Karpas-422 (cell line): ENCODE measurements around the gene NDUFB2. TPM values are rescaled to one million over a fixed set of nuclear protein-coding genes. Genes with fewer than 3 reads are reported as not detected.
"Not testable (repeated sequence)": the region's sequence is repeated elsewhere in the genome, so short reads cannot be mapped to it uniquely, and the experiment has no call there.

Experiments
- DNase-seq: peaks from one replicate; pipeline ENCODE4 v3.0.0-alpha.2; 2015
- H2AFZ ChIP-seq: fragments of 200-600 bp; sonication (generic); 2 replicates; pipeline ENCODE4 v1.6.1; 2014; ENCODE audit warnings: antibody characterized with exemption, low read length, mixed read lengths
- H3K27ac ChIP-seq: fragments of 200-600 bp; sonication (generic); 2 replicates; pipeline ENCODE4 v1.5.1; 2014; ENCODE audit warnings: mild to moderate bottlenecking, low read length, moderate library complexity
- H3K27me3 ChIP-seq: fragments of 200-600 bp; sonication (generic); 2 replicates; pipeline ENCODE4 v1.6.1; 2014; ENCODE audit warnings: low read length, mixed read lengths
- H3K36me3 ChIP-seq: fragments of 200-600 bp; sonication (generic); 2 replicates; pipeline ENCODE4 v1.6.1; 2014; ENCODE audit warnings: low read length, mixed read lengths; ENCODE audit not compliant: insufficient read depth
- H3K4me1 ChIP-seq: fragments of 200-600 bp; sonication (generic); 2 replicates; pipeline ENCODE4 v1.6.1; 2014; ENCODE audit warnings: mild to moderate bottlenecking, low read length, mixed read lengths
- H3K4me2 ChIP-seq: fragments of 200-600 bp; sonication (generic); 2 replicates; pipeline ENCODE4 v1.6.1; 2014; ENCODE audit warnings: low read length, low read depth, mild to moderate bottlenecking; ENCODE audit not compliant: poor library complexity, severe bottlenecking
- H3K4me3 ChIP-seq: fragments of 200-600 bp; sonication (generic); 2 replicates; pipeline ENCODE4 v1.5.1; 2014; ENCODE audit warnings: mild to moderate bottlenecking, antibody characterized with exemption, low read length, mixed read lengths
- H3K79me2 ChIP-seq: fragments of 200-600 bp; sonication (generic); 2 replicates; pipeline ENCODE4 v1.6.1; 2014; ENCODE audit warnings: mild to moderate bottlenecking, low read length, mixed read lengths
- H3K9ac ChIP-seq: fragments of 200-600 bp; sonication (generic); 2 replicates; pipeline ENCODE4 v1.6.0; 2014; ENCODE audit warnings: low read length
- H3K9me2 ChIP-seq: fragments of 200-600 bp; sonication (generic), shearing (Covaris generic); replicated peaks from 2 replicates; pipeline ENCODE4 v1.6.0; 2014; ENCODE audit warnings: mild to moderate bottlenecking, low read length, moderate library complexity; ENCODE audit not compliant: insufficient read depth
- H3K9me3 ChIP-seq: fragments of 300-700, 200-600 bp; sonication (generic); 2 replicates; pipeline ENCODE4 v1.6.1; 2014; ENCODE audit warnings: low read length, mixed read lengths
- H4K20me1 ChIP-seq: fragments of 200-600 bp; sonication (generic); 2 replicates; pipeline ENCODE4 v1.6.1; 2014; ENCODE audit warnings: mild to moderate bottlenecking, antibody characterized with exemption, low read length, low read depth; ENCODE audit not compliant: insufficient read depth
- total RNA-seq: library from RNA; depleted of rRNA; stranded (reverse); fragments of >200 nt; shearing (Covaris generic); gene quantifications from 2 replicates; pipeline ENCODE4 v1.2.3, GENCODE V29; 2014; ENCODE audit warnings: low replicate concordance

Gene NDUFB2
- total RNA-seq, 1 experiment from 2014 or later, result 297 TPM

DNA sequence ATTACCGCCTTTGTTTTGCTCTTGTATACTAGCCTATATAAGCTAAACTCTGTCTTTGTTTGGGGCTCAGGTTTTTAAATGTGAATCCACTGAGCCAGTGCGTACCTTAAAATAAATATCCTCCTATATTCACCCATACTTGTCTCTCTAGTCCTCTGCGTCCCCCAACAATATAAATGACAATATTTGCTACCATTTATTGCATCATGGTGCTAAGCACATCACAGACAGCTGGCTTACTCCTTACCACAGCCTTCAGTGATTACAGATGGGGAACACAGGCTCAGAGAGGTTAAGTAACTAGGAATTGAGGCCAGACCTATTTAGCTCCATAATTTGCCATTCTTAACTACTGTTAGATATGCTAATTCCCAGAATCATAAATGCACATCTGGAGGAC, 27.2 kb upstream of the NDUFB2 start:
- Histone ChIP-seq H3K79me2 (0 out of 2 replicates have a peak, but pooled peaks cover 3% of the 10 kb centered on the region), H3K4me2 (no peak overlapping the region), H3K27ac (no peak overlapping the region), H3K4me3 (no peak overlapping the region), H3K9me3 (no peaks in the 10 kb centered on the region), H3K4me1 (peaks cover 18% of the 10 kb centered on the region), H3K36me3 (no peaks in the 10 kb centered on the region), H3K9me2 (no peaks in the 10 kb centered on the region), H3K27me3 (no peaks in the 10 kb centered on the region), H4K20me1 (no peaks in the 10 kb centered on the region), H2AFZ (no peak overlapping the region), H3K9ac (no peak overlapping the region)
- DNase-seq, result peak; percentile 37

DNA sequence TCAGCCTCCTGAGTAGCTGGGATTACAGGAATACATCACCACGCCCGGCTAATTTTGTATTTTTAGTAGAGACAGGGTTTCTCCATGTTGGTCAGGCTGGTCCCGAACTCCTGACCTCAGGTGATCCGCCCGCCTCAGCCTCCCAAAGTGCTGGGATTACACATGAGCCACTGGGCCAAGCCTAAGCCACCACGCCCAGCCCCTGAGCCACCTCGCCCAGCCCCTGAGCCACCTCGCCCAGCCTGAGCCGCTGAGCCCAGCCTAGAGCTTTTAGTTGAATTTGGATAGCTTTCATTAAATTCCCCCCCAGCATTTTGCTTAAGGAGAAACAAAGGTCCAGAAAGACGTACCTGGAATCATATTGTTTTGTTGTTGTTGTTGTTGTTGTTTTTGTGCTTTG, 26.6 kb upstream of the NDUFB2 start:
- H2AFZ ChIP-seq, H3K9me3 ChIP-seq, H3K4me3 ChIP-seq, H3K9me2 ChIP-seq, H4K20me1 ChIP-seq, H3K36me3 ChIP-seq, H3K27ac ChIP-seq, H3K4me2 ChIP-seq, H3K27me3 ChIP-seq, H3K9ac ChIP-seq, H3K79me2 ChIP-seq, DNase-seq: not testable (repeated sequence)
- H3K4me1 ChIP-seq, result peaks cover 23% of the 10 kb centered on the region

DNA sequence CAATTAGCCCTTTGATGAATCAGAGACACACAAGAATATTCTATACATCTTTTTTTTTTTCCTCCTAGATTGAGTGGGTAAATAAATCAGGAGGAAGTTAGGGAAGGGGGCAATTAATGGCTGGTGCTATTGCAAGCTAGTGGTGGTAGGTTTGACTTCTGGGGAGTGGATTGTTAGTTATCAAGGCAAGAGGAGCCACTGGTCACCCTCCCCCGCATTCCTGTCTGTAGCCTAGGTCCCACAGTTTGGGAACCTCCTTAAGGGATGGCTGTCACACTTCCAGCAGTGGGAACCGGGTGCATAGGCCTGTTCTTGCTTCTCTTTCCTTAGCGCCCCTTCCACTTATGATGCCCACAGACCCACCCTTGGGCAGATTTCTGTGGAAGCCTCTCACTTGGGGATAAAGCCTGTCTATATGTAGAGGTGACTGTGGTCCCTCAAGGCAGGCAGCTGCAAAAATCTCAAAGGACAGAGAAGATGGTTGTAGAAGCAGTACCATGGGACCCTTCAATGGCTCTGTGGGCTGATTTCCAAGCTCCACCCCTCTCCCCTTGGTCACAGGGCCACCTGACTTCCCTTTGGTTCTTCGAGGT, 26.1 kb upstream of the NDUFB2 start:
- no peaks in the 10 kb centered on the region for H3K9me3 ChIP-seq
- H2AFZ ChIP-seq, result no peak overlapping the region
- H3K36me3 ChIP-seq, result no peaks in the 10 kb centered on the region
- H3K4me3 ChIP-seq, result no peak overlapping the region
- no peak overlapping the region for H3K4me2 ChIP-seq
- H3K9ac ChIP-seq, result no peak overlapping the region
- peak; percentile 39 for DNase-seq
- H3K79me2 ChIP-seq, result 0 out of 2 replicates have a peak, but pooled peaks cover 5% of the 10 kb centered on the region
- peaks cover 29% of the 10 kb centered on the region for H3K4me1 ChIP-seq
- H3K27me3 ChIP-seq, result no peaks in the 10 kb centered on the region
- H4K20me1 ChIP-seq, result no peaks in the 10 kb centered on the region
- no peak overlapping the region for H3K27ac ChIP-seq
- H3K9me2 ChIP-seq, result no peaks in the 10 kb centered on the region

DNA sequence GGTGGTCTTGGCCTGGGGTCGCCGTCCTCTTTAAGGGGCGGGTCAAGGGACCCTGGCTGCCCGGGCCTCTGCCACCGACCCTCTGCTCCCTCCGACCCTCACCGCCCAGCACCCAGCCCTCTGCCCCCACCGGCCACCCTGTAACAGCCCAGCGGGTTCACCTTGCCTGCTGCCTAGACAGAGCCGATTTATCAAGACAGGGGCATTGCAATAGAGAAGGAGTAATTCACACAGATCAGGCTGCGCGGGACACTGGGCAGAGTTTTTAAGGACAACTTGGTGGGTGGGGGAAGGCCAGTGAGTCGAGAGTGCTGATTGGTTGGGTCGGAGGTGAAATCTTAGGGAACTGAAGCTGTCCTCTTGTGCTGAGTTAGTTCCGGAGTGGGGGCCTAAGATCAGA, 24.5 kb upstream of the NDUFB2 start:
- H3K4me2 ChIP-seq, result peak overlapping the region; percentile 94
- no peaks in the 10 kb centered on the region for H3K9me2 ChIP-seq
- 0 out of 2 replicates have a peak, but pooled peaks cover 12% of the 10 kb centered on the region for H3K79me2 ChIP-seq
- H3K4me1 ChIP-seq, result peaks cover 45% of the 10 kb centered on the region
- no peak for DNase-seq
- no peaks in the 10 kb centered on the region for H3K36me3 ChIP-seq
- peak overlapping the region; percentile 94; the same call in 1 of the 2 replicates for H2AFZ ChIP-seq
- no peaks in the 10 kb centered on the region for H3K27me3 ChIP-seq
- no peak overlapping the region for H3K27ac ChIP-seq
- H3K4me3 ChIP-seq, result peak overlapping the region; percentile 52
- H4K20me1 ChIP-seq, result no peaks in the 10 kb centered on the region
- peak overlapping the region; percentile 32 for H3K9ac ChIP-seq
- H3K9me3 ChIP-seq, result no peaks in the 10 kb centered on the region

DNA sequence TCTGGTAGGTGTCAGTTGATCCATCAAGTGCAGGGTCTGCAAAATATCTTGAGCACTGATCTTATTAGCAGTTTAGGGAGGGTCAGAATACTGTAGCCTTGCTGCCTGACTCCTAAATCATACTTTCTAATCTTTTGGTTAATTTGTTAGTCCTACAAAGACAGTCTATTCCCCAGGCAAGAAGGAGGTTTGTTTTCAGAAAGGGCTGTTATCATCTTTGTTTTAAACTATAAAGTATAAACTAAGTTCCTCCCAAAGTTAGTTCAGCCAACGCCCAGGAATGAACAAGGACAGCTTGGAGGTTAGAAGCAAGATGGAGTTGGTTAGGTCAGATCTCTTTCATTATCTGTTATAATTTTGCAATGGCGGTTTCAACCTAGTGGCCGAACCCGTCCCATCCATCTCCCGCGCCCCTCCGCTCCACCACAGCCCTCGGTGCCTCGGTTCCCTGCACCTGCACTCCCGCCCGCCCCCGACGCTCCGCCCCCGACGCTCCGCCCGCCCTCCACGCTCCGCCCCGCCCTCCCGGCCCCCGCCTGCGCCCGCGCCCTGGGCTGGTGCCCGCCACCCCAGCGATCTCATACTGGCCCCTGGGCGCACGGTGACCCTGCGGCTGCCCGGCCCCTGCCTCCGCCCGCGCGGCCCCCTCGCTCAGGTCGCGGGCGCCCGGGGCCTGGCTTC, 24.0 kb upstream of the NDUFB2 start, which contains the start of gene ADCK2:
Gene ADCK2, plus strand, starts transcription at position 564 of the 681 bp plus-strand sequence. CDS start 386 bp downstream, outside the sequence.
- Histone ChIP-seq H3K4me1 (peaks cover 50% of the 10 kb centered on the region), H3K79me2 (peaks cover 15% of the 10 kb centered on the region), H3K27ac (peak within 1 kb of the TSS; percentile 87), H3K9me3 (no peaks in the 10 kb centered on the region), H3K9me2 (no peaks in the 10 kb centered on the region), H3K9ac (peak within 1 kb of the TSS; percentile 88), H2AFZ (peak within 1 kb of the TSS; percentile 94), H4K20me1 (no peaks in the 10 kb centered on the region), H3K27me3 (no peaks in the 10 kb centered on the region), H3K4me2 (peak within 1 kb of the TSS; percentile 94), H3K36me3 (no peaks in the 10 kb centered on the region), H3K4me3 (peak within 1 kb of the TSS; percentile 77)
- peak; percentile 86 for DNase-seq

DNA sequence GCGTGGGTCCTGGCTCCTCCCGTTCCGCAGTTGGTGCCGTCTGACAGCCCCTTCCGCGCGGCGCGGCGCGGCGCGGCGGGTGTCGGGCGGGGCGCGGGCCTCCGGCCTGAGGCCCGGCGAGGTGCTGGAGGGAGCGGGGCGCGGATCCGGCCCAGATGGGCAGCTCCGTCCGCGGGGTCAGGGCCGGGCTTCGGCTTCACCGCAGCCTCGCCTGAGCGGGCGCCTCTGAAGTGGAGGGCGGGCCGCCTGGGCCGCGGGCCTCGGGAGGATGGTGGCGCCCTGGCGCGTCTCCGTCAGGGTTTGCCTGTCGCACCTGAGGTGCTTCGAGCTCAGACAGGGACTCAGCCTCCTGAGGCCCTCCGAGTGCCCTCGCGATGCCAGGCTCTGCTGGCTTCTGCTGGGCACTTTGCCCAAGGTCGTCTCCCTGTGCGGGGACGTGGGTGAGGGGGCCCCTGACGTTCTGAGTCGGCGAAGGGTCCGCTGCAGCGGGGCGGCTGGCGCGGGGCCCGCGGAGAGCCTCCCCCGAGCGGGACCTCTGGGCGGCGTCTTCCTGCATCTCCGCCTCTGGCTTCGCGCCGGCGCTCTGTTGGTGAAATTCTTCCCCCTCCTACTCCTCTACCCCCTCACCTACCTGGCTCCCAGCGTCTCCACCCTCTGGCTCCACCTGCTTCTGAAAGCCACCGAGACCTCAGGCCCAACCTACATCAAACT, 23.3 kb upstream of the NDUFB2 start:
- peak; percentile 79 for DNase-seq
- peak overlapping the region; percentile 77 for H3K4me3 ChIP-seq
- H3K27me3 ChIP-seq, result no peaks in the 10 kb centered on the region
- peaks cover 20% of the 10 kb centered on the region for H3K79me2 ChIP-seq
- no peaks in the 10 kb centered on the region for H4K20me1 ChIP-seq
- H3K4me2 ChIP-seq, result peak overlapping the region; percentile 94
- peak overlapping the region; percentile 81 for H2AFZ ChIP-seq
- no peaks in the 10 kb centered on the region for H3K36me3 ChIP-seq
- H3K9ac ChIP-seq, result peak overlapping the region; percentile 88
- H3K27ac ChIP-seq, result peak overlapping the region; percentile 87
- H3K9me3 ChIP-seq, result no peaks in the 10 kb centered on the region
- H3K4me1 ChIP-seq, result peaks cover 56% of the 10 kb centered on the region
- H3K9me2 ChIP-seq, result no peaks in the 10 kb centered on the region

DNA sequence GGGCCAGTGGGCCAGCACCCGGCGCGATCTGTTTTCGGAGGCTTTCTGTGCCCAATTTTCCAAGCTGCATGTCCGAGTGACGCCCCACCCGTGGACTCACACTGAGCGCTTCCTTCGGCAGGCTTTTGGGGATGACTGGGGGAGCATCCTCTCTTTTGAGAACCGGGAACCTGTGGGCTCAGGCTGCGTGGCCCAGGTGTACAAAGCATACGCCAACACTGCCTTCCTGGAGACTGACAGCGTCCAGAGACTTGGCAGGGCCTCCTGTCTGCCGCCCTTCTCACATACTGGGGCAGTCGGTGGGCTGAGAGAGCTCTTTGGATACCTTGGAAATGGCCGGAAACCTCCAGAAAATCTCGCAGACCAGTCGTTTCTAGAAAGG, 22.7 kb upstream of the NDUFB2 start:
- Histone ChIP-seq H3K9me3 (no peaks in the 10 kb centered on the region), H3K9ac (peak overlapping the region; percentile 88), H3K4me2 (peak overlapping the region; percentile 94), H3K9me2 (no peaks in the 10 kb centered on the region), H3K4me1 (peaks cover 56% of the 10 kb centered on the region), H2AFZ (peak overlapping the region; percentile 81; the same call in 1 of the 2 replicates), H3K27ac (peak overlapping the region; percentile 87), H3K36me3 (no peaks in the 10 kb centered on the region), H3K27me3 (no peaks in the 10 kb centered on the region), H3K79me2 (peaks cover 20% of the 10 kb centered on the region), H4K20me1 (no peaks in the 10 kb centered on the region), H3K4me3 (peak overlapping the region; percentile 77)
- DNase-seq, result no peak

DNA sequence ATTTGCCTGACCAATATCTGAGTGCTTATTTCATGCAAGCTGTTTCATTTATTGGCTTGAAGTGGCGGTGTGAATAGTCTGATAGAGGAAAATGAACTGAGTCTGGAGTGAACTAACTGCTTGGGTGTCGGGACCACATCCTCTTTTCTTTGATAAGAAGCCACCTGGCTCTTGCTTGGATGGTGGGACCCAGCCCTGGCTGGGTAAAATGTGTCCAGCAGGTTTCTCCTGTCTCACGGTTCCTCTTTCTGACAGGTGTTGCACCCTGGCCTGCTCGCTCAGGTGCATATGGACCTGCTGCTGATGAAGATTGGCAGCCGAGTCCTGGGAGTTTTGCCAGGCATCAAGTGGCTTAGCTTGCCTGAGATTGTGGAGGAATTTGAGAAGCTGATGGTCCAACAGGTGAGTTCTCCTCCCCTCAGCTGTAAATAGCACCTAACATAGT, 22.1 kb upstream of the NDUFB2 start:
- peak overlapping the region; percentile 77 for H3K4me3 ChIP-seq

More for the DNA sequence above, 22.1 kb upstream of the NDUFB2 start:
- Histone ChIP-seq H3K36me3 (0 out of 2 replicates have a peak, but pooled peaks cover 3% of the 10 kb centered on the region), H4K20me1 (no peaks in the 10 kb centered on the region), H3K4me1 (peaks cover 56% of the 10 kb centered on the region), H3K9me3 (no peaks in the 10 kb centered on the region), H3K9me2 (no peaks in the 10 kb centered on the region), H3K9ac (peak overlapping the region; percentile 88), H3K27ac (peak overlapping the region; percentile 87), H3K27me3 (no peaks in the 10 kb centered on the region), H3K79me2 (peaks cover 20% of the 10 kb centered on the region), H3K4me2 (peak overlapping the region; percentile 94), H2AFZ (peak overlapping the region; percentile 1; the same call in 1 of the 2 replicates)
- peak; percentile 79 for DNase-seq
